NT2/D1 (cell line): ENCODE results near the gene ASL.

ENCODE experiments used
- SUZ12 ChIP-seq: IDR thresholded peaks from 2 replicates; pipeline ENCODE4 v1.6.1; 2011; ENCODE audit not compliant: insufficient read length, insufficient read depth; ENCODE audit errors: extremely low read depth
- YY1 ChIP-seq: IDR thresholded peaks from 2 replicates; pipeline ENCODE4 v1.6.1; 2011; ENCODE audit not compliant: insufficient read length, insufficient read depth
- ZNF274 ChIP-seq: IDR thresholded peaks from 2 replicates; pipeline ENCODE4 v1.6.1; 2011; ENCODE audit warnings: mild to moderate bottlenecking, low read depth, low read length

DNA sequence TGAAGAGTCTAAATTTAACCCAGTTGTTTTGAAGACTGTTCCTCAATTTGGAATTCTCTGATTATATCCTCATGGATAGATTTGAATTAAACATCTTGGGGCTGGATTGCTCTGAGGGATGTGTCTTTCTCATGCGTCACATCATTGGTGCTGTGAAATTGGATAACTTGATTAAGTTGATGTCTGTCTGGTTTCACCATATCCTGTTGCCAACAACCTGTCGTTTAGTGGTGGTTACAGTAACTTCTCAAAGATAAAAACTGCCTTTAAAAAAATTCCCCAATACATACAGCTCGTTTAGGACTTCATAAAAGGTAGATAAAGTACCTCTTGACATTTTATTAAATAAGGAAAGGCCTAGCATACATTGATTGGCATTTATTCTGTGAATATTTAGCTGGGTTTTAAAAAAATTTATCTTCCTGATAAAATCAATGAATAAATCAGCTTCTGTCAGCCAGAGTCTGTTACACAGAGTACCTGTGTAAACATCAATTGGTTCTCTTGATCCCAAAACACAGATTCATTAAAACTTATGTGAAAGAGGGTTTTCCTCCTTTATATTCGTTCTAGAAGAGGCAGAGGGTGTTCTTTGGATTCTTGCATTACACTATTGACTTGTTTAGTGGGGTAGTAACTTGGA is 49.6 kb downstream of the ASL start:
- TF ChIP-seq ZNF274 = no peak
- TF ChIP-seq YY1 = no peak
- TF ChIP-seq SUZ12 = no peak
